Endothelial cell of umbilical vein (primary cell): ENCODE results near the gene LBR. TPM values are rescaled to one million over a fixed set of nuclear protein-coding genes. Genes with fewer than 3 reads are reported as not detected.

Experiments
- BruUV-seq: library from RNA; stranded (reverse); fragments of 400-500 nt; replicated peaks from 2 replicates; lab custom pipeline; 2021; lab: Mats Ljungman, UMichigan
- CTCF ChIA-PET: fragments of 300-600, 350-600 bp; sonication (Branson Sonifier 250); formaldehyde crosslinking; loops from one replicate; lab custom pipeline; 2021; ENCODE audit warnings: antibody characterized with exemption, inconsistent platforms; lab: Charles Lee
- POLR2A ChIA-PET: fragments of 300-600, 350-600 bp; sonication (Branson Sonifier 250); formaldehyde crosslinking; loops from one replicate; lab custom pipeline; 2021; ENCODE audit warnings: antibody characterized with exemption, inconsistent platforms; lab: Charles Lee
- DNase-seq: peaks from one replicate; pipeline ENCODE4 v3.0.0-alpha.2; 2011; ENCODE audit warnings: low read depth, low spot score
- FAIRE-seq: peaks from 2 replicates; lab custom pipeline; 2011; peaks lifted over from hg19 to GRCh38; lab: Jason Lieb, UNC
- H2AFZ ChIP-seq: 2 replicates; pipeline ENCODE4 v1.6.0; 2012; ENCODE audit warnings: low read depth, low read length, control low read depth, inconsistent platforms
- H3K27ac ChIP-seq: 2 replicates; pipeline ENCODE4 v1.5.1; 2011; ENCODE audit warnings: low read depth, mild to moderate bottlenecking, control low read depth, low read length, moderate library complexity; ENCODE audit not compliant: insufficient read depth
- H3K27me3 ChIP-seq, 2 experiments: 2 replicates each; pipeline versions ENCODE4 v1.6.0 to v1.6.1; 2011; ENCODE audit warnings: low read length in 2 of 2, mixed read lengths in 1 of 2; ENCODE audit not compliant: control insufficient read depth in 2 of 2, insufficient read depth in 2 of 2
- H3K36me3 ChIP-seq, 2 experiments: 2 replicates in 1 of 2; 3 replicates in 1 of 2; pipeline ENCODE4 v1.5.1; 2011; ENCODE audit warnings: low read length in 2 of 2, mild to moderate bottlenecking in 1 of 2, moderate library complexity in 1 of 2; ENCODE audit not compliant: control insufficient read depth in 2 of 2, insufficient read depth in 2 of 2; ENCODE audit errors: extremely low read depth in 1 of 2
- H3K4me1 ChIP-seq: 3 replicates; pipeline ENCODE4 v1.5.1; 2011; ENCODE audit warnings: mild to moderate bottlenecking, low read length; ENCODE audit not compliant: control insufficient read depth, insufficient read depth; ENCODE audit errors: extremely low read depth
- H3K4me2 ChIP-seq: 2 replicates; pipeline ENCODE4 v1.6.1; 2011; ENCODE audit warnings: low read length, control low read depth, mixed read lengths; ENCODE audit not compliant: insufficient read depth
- H3K4me3 ChIP-seq, 3 experiments: fragments of 200-600 bp in 1 of 3; sonication (generic), shearing (Covaris generic) in 1 of 3; replicated peaks in 1 of 3; 2 replicates each; pipeline ENCODE4 v1.5.1; 2011 to 2016; ENCODE audit warnings: control low read depth in 3 of 3, low read length in 3 of 3, mild to moderate bottlenecking in 2 of 3, inconsistent platforms in 1 of 3, low read depth in 1 of 3, moderate library complexity in 1 of 3; ENCODE audit not compliant: insufficient read depth in 1 of 3
- H3K79me2 ChIP-seq: 2 replicates; pipeline ENCODE4 v1.6.0; 2012; ENCODE audit warnings: low read length, inconsistent platforms; ENCODE audit not compliant: control insufficient read depth, insufficient read depth
- H3K9ac ChIP-seq: replicated peaks from 2 replicates; pipeline ENCODE3; 2011; ENCODE audit warnings: low read length, control low read depth; ENCODE audit not compliant: insufficient read depth; ENCODE audit errors: extremely low read depth
- H3K9me1 ChIP-seq: replicated peaks from 3 replicates; pipeline ENCODE4 v1.6.0; 2011; ENCODE audit warnings: mild to moderate bottlenecking, low read length; ENCODE audit not compliant: control insufficient read depth, insufficient read depth; ENCODE audit errors: extremely low read depth
- H3K9me3 ChIP-seq: replicated peaks from 2 replicates; pipeline ENCODE4 v1.5.1; 2012; ENCODE audit warnings: low read length, inconsistent platforms; ENCODE audit not compliant: control insufficient read depth, insufficient read depth
- H4K20me1 ChIP-seq: replicated peaks from 2 replicates; pipeline ENCODE3; 2011; ENCODE audit warnings: mild to moderate bottlenecking, low read length; ENCODE audit not compliant: control insufficient read depth, insufficient read depth; ENCODE audit errors: extremely low read depth
- EZH2 ChIP-seq: IDR thresholded peaks from 2 replicates; pipeline ENCODE4 v1.6.1; 2012; ENCODE audit warnings: borderline replicate concordance, low read depth, mild to moderate bottlenecking, moderate library complexity, low read length, inconsistent platforms; ENCODE audit not compliant: severe bottlenecking
- FOS ChIP-seq: IDR thresholded peaks from 2 replicates; pipeline ENCODE4 v1.6.1; 2011; ENCODE audit warnings: mild to moderate bottlenecking, low read length, moderate library complexity, borderline replicate concordance; ENCODE audit not compliant: insufficient read depth
- GATA2 ChIP-seq: IDR thresholded peaks from 2 replicates; pipeline ENCODE4 v1.7.0; 2011; ENCODE audit warnings: low read depth, mild to moderate bottlenecking, moderate library complexity, mixed read lengths, low read length; ENCODE audit not compliant: insufficient read length, insufficient read depth
- JUN ChIP-seq: IDR thresholded peaks from 2 replicates; pipeline ENCODE4 v1.6.1; 2011; ENCODE audit warnings: borderline replicate concordance, low read depth; ENCODE audit not compliant: insufficient read length, insufficient read depth
- MYC ChIP-seq: IDR thresholded peaks from one replicate; pipeline ENCODE4 v1.6.1; 2011; ENCODE audit warnings: mild to moderate bottlenecking, low read depth, low read length
- POLR2A ChIP-seq: IDR thresholded peaks from 2 replicates; pipeline ENCODE4 v1.6.1; 2012; ENCODE audit warnings: low read depth, mild to moderate bottlenecking, control low read depth, low read length
- POLR2AphosphoS5 ChIP-seq: IDR thresholded peaks from 2 replicates; pipeline ENCODE4 v1.6.1; 2012; ENCODE audit warnings: low read depth, mild to moderate bottlenecking, control low read depth, low read length, moderate library complexity; ENCODE audit not compliant: insufficient read depth
- dilution Hi-C: fragments of 300-500 bp; cut with MboI; formaldehyde crosslinking; loops from one replicate; pipeline ENCODE4 v1.15.0; 2019; ENCODE audit warnings: low sequenced_read_pairs; ENCODE audit not compliant: extremely low pct_ligation_motif_present
- intact Hi-C: fragments of 100-400 bp; cut with micrococcal nuclease; formaldehyde crosslinking; loops from one replicate; pipeline ENCODE4 v1.10.0; 2022
- polyA plus RNA-seq, 4 experiments: library from polyadenylated mRNA; depleted of rRNA in 3 of 4; stranded (reverse) in 3 of 4; unstranded in 1 of 4; fragments of >200 nt; gene quantifications; 2 replicates each; pipeline versions ENCODE4 v1.2.1 to v1.2.3, GENCODE V29; 2011 to 2012; ENCODE audit warnings: missing spikeins in 1 of 4
- total RNA-seq: library from RNA; stranded (reverse); gene quantifications from 2 replicates; pipeline ENCODE4 v1.2.3, GENCODE V29; 2021
- TF ChIP-seq, protein P1 (sequence below): IDR thresholded peaks from 2 replicates; pipeline ENCODE4 v1.6.1; 2011; ENCODE audit not compliant: insufficient read depth, insufficient read length
- TF ChIP-seq, protein P2 (sequence below), 2 donors: IDR thresholded peaks; 1 replicate in 1 of 2; 2 replicates in 1 of 2; pipeline ENCODE4 v1.5.1; 2011; ENCODE audit warnings: low read length in 2 of 2, mild to moderate bottlenecking in 2 of 2, moderate library complexity in 2 of 2, control low read depth in 1 of 2, inconsistent platforms in 1 of 2, low read depth in 1 of 2; ENCODE audit not compliant: insufficient read depth in 1 of 2; ENCODE audit errors: extremely low read depth in 1 of 2

The LBR gene
- total and polyA plus RNA-seq, 2 donors (not counting 3 experiments of a cell fraction or from before 2014, with no cell fraction given), result 53.9 to 119 TPM

DNA sequence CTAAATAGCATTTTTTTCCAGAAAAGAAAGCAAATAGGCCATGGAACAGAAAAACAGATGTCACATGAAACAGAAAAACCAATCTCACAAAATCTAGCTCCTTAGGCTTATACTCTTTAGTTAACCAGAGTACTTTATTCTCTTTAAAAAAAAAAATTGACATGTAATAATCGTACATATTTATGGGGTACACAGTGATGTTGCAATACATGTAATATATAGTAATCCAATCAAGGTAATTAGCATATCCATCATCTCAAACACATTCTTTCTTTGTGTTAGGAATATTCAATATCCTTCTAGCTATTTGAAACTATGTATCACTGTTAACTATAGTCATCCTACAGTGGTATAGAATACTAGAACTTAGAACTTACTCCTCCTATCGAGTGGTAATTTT lies 20.1 kb downstream of the LBR start:
- Histone ChIP-seq H3K9ac (no peak overlapping the region), H3K4me2 (no peak overlapping the region), H3K9me3 (no peaks in the 10 kb centered on the region), H3K9me1 (no peaks in the 10 kb centered on the region), H3K27me3 (no peaks in the 10 kb centered on the region), H4K20me1 (no peaks in the 10 kb centered on the region), H3K36me3 (peaks cover 22 to 27% of the 10 kb centered on the region in 2 experiments), H3K79me2 (peaks cover 7% of the 10 kb centered on the region), H3K4me3 (no peak overlapping the region), H3K4me1 (no peaks in the 10 kb centered on the region), H2AFZ (no peak overlapping the region), H3K27ac (no peak overlapping the region)
- intact Hi-C loops (no loop called here), dilution Hi-C loops (no loop called here)
- DNase-seq, result no peak
- no TSS peak for BruUV-seq
- ChIA-PET POLR2A (no interaction called here), CTCF (interaction anchor here (1.2 to 1.4 kb wide), 2 partner anchors 34 to 88 kb away, joined by 3 to 4 read pairs; no protein-coding TSS in a partner anchor)
- TF ChIP-seq GATA2, result no peak
- TF ChIP-seq, protein P1, sequence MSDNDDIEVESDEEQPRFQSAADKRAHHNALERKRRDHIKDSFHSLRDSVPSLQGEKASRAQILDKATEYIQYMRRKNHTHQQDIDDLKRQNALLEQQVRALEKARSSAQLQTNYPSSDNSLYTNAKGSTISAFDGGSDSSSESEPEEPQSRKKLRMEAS, result no peak
- no peak for TF ChIP-seq POLR2A
- TF ChIP-seq MYC, result no peak
- TF ChIP-seq EZH2, result no peak
- TF ChIP-seq JUN, result no peak
- TF ChIP-seq POLR2AphosphoS5, result no peak
- TF ChIP-seq, protein P2, sequence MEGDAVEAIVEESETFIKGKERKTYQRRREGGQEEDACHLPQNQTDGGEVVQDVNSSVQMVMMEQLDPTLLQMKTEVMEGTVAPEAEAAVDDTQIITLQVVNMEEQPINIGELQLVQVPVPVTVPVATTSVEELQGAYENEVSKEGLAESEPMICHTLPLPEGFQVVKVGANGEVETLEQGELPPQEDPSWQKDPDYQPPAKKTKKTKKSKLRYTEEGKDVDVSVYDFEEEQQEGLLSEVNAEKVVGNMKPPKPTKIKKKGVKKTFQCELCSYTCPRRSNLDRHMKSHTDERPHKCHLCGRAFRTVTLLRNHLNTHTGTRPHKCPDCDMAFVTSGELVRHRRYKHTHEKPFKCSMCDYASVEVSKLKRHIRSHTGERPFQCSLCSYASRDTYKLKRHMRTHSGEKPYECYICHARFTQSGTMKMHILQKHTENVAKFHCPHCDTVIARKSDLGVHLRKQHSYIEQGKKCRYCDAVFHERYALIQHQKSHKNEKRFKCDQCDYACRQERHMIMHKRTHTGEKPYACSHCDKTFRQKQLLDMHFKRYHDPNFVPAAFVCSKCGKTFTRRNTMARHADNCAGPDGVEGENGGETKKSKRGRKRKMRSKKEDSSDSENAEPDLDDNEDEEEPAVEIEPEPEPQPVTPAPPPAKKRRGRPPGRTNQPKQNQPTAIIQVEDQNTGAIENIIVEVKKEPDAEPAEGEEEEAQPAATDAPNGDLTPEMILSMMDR (IDR thresholded peaks at IDR 0.05; ENCODE audit: extremely low read depth in 1 of 2, insufficient read depth in 1 of 2, low read depth in 1 of 2, low read length in 2 of 2), result no peak
- TF ChIP-seq FOS, result no peak
- no peak for FAIRE-seq
